Measurements from ENCODE around the gene FAM3D. TPM values are rescaled to one million over a fixed set of nuclear protein-coding genes. Genes with fewer than 3 reads are reported as not detected.

Gene FAM3D
- total and polyA plus RNA-seq, 10 of the 15 experiments (the other 5 are each of a cell fraction or from before 2014, with no cell fraction given): 0.04 to 0.07 TPM; not detected in 8

GRCh38 chr3:58670506-58671135, 4.0 kb upstream of the FAM3D start (continued):
- TF ChIP-seq MEF2B (IDR thresholded peaks at IDR 0.05; ENCODE audit: partially characterized antibody, poor library complexity, severe bottlenecking) (no peak), CEBPZ (IDR thresholded peaks at IDR 0.05; ENCODE audit: low read depth, low read length) (no peak), STAT3 (IDR thresholded peaks at IDR 0.05; ENCODE audit: low read depth, low read length) (no peak), ZNF687 (IDR thresholded peaks at IDR 0.05) (no peak), DPF2 (IDR thresholded peaks at IDR 0.05) (no peak), BCL11A (IDR thresholded peaks at IDR 0.05; ENCODE audit: low read depth, low read length) (no peak), IKZF2 (IDR thresholded peaks at IDR 0.05) (no peak), LARP7 (IDR thresholded peaks at IDR 0.05) (no peak), SIX5 (IDR thresholded peaks at IDR 0.05; ENCODE audit: low read depth, low read length, severe bottlenecking) (no peak), ZBED1 (IDR thresholded peaks at IDR 0.05; ENCODE audit: borderline replicate concordance) (no peak), TCF7 (IDR thresholded peaks at IDR 0.05; ENCODE audit: borderline replicate concordance) (no peak)
